Common myeloid progenitor, CD34-positive (primary cell): ENCODE results near the gene SPX.

Experiments
- CTCF ChIA-PET: fragments of 350-600 bp; sonication (Branson Sonifier 250); formaldehyde crosslinking; loops from one replicate; lab custom pipeline; 2021; ENCODE audit warnings: antibody characterized with exemption; lab: Charles Lee
- POLR2A ChIA-PET: fragments of 350-600 bp; sonication (Branson Sonifier 250); formaldehyde crosslinking; loops from one replicate; lab custom pipeline; 2021; ENCODE audit warnings: antibody characterized with exemption; lab: Charles Lee
- DNase-seq, 3 donors: peaks; one replicate each; pipeline versions ENCODE4 v3.0.0 to v3.0.0-alpha.2; 2013
- H3K27ac ChIP-seq, 2 experiments: 1 replicate in 1 of 2; 2 replicates in 1 of 2; pipeline ENCODE4 v1.7.0; 2013; ENCODE audit warnings: inconsistent platforms in 2 of 2, low read length in 2 of 2, mild to moderate bottlenecking in 2 of 2, low read depth in 1 of 2, moderate library complexity in 1 of 2; ENCODE audit not compliant: severe bottlenecking in 2 of 2, insufficient read depth in 1 of 2, poor library complexity in 1 of 2
- H3K27me3 ChIP-seq, 5 experiments: replicated peaks in 2 of 5; 1 replicate in 3 of 5; 2 replicates in 2 of 5; pipeline versions ENCODE4 v1.6.1 to v1.7.0; 2013; ENCODE audit warnings: low read length in 4 of 5, mild to moderate bottlenecking in 2 of 5, moderate library complexity in 2 of 5, inconsistent platforms in 1 of 5; ENCODE audit not compliant: insufficient read depth in 5 of 5, control insufficient read depth in 4 of 5
- H3K36me3 ChIP-seq, 4 experiments: 1 replicate in 2 of 4; 2 replicates in 2 of 4; pipeline versions ENCODE4 v1.6.1 to v1.7.0; 2013; ENCODE audit warnings: low read length in 3 of 4, control low read depth in 1 of 4, mild to moderate bottlenecking in 1 of 4; ENCODE audit not compliant: control insufficient read depth in 4 of 4, insufficient read depth in 4 of 4
- H3K4me1 ChIP-seq, 4 experiments: 1 replicate in 3 of 4; 2 replicates in 1 of 4; pipeline versions ENCODE4 v1.6.1 to v1.7.1; 2013; ENCODE audit warnings: low read length in 3 of 4, mild to moderate bottlenecking in 3 of 4, control low read depth in 1 of 4, inconsistent platforms in 1 of 4, moderate library complexity in 1 of 4; ENCODE audit not compliant: control insufficient read depth in 4 of 4, insufficient read depth in 4 of 4; ENCODE audit errors: control extremely low read depth in 1 of 4
- H3K4me3 ChIP-seq, 7 experiments: 1 replicate in 4 of 7; 2 replicates in 3 of 7; pipeline versions ENCODE4 v1.5.1 to v1.7.0; 2013; ENCODE audit warnings: mild to moderate bottlenecking in 7 of 7, low read length in 6 of 7, moderate library complexity in 6 of 7, inconsistent platforms in 2 of 7, low read depth in 2 of 7, control low read depth in 1 of 7; ENCODE audit not compliant: insufficient read depth in 4 of 7, control insufficient read depth in 1 of 7; ENCODE audit errors: extremely low read depth in 1 of 7
- H3K9me3 ChIP-seq, 5 experiments: 1 replicate in 4 of 5; 2 replicates in 1 of 5; pipeline versions ENCODE4 v1.6.1 to v1.7.1; 2013; ENCODE audit warnings: low read length in 4 of 5, mild to moderate bottlenecking in 2 of 5, inconsistent platforms in 1 of 5, low read depth in 1 of 5, moderate library complexity in 1 of 5; ENCODE audit not compliant: control insufficient read depth in 4 of 5, insufficient read depth in 2 of 5; ENCODE audit errors: control extremely low read depth in 1 of 5
- WGBS: methylation state at CpG from one replicate; pipeline ENCODE4 v1.1.5; 2013; ENCODE audit not compliant: insufficient coverage; 5-methylcytosine and 5-hydroxymethylcytosine counted together

The SPX gene

DNA sequence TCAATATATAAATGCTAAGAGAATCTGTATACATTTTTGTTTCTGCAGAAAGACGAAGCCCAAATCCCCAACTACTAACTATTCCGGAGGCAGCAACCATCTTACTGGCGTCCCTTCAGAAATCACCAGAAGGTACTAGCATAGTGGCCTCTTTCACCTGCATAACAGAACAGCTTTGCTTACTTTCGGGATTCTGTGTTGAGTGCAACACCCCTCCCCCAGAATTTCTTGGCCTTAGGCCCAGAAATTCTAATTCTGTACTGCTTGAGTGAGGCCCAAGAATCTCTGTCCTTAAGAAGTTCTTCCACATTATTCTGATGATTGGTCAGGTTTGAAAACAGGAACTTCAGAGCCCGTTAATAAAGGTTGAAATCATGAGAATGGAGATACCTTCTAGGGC, 2.9 kb downstream of the SPX start:
- peaks cover 5 to 25% (median 22%) of the 10 kb centered on the region in 5 experiments for H3K27me3 ChIP-seq
- CTCF ChIA-PET = no interaction called here
- DNase-seq = no peak
- no peak overlapping the region for H3K4me3 ChIP-seq
- no peak overlapping the region for H3K27ac ChIP-seq
- 81% methylated on average over 4 of the region's 5 CpGs for WGBS
- H3K36me3 ChIP-seq = no peaks in the 10 kb centered on the region
- POLR2A ChIA-PET = no interaction called here
- peaks cover 0 to 12% (median 8%) of the 10 kb centered on the region in 4 experiments for H3K4me1 ChIP-seq
- no peaks in the 10 kb centered on the region for H3K9me3 ChIP-seq

DNA sequence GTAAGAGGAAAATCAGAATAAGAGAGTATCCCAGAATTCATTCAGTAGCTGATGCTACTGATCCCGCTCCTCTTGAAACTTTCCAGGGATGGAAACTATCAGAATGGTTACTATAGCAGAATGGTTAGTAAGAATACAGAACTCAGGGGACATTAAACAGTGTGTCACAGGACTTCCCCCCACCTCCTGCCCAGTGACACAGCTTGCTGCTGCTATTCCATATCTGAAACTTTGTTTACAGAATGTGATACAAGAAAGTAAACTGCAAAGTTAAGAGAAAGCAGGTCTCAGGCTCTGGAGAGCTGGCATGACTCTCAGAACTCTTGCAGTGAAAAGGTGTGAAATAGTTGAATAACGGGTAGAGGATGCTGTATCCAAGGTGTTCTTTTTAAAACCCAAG, 3.4 kb downstream of the SPX start:
- DNase-seq = no peak
- Histone ChIP-seq H3K36me3 (no peaks in the 10 kb centered on the region), H3K27me3 (peaks cover 5 to 25% (median 22%) of the 10 kb centered on the region in 5 experiments), H3K4me1 (peaks cover 0 to 12% (median 8%) of the 10 kb centered on the region in 4 experiments), H3K27ac (no peak overlapping the region), H3K9me3 (no peaks in the 10 kb centered on the region), H3K4me3 (no peak overlapping the region)
- CTCF ChIA-PET = no interaction called here
- 100% methylated on average over 2 of the region's 2 CpGs for WGBS
- POLR2A ChIA-PET = no interaction called here

DNA sequence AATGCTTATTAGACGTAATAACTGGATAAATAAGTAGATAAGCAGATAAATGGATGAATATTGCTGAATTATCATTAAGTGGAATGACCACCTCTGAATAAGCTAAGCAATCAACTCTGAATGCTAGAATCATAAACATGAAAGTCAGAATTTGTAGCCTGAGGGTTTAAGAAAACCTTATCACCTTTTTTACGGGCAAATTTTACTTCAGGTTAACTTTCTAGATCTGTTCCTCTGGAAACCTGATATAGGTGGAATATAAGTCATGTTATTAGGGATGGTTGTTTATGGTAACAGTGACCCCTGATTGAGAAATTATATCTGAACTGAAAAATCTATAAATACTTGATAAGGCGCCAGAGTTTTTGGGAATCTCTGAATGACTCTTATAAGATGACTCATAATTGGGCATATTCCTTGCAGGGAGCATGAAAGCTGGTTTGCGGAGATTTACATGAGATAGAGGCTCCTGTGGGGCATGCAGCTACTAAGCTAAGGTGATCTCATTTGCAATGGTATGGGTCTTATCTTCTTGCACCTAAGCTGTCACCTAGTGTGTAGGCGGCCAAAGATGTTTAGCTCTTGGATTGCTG, 12.1 kb downstream of the SPX start:
- POLR2A ChIA-PET = no interaction called here
- CTCF ChIA-PET = no interaction called here

DNA sequence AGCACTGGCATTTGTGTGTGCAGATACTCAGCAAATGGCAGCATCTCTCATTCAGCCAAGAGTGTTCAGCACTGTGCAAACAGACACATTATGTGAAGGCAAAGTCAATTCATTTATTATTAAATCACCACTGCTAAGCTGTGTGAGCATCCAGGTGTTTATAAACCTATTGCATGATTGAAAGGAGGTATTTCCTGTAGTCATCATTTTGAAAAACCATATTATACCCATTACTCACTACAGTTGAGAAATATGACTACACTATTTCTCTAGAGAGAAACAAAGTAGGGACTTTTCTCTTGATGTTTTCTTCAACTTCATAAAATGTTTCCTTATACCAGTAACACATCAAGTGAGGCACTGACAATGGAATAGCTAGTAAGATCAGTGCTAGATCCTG, 13.7 kb downstream of the SPX start:
- peaks cover 0 to 15% (median 12%) of the 10 kb centered on the region in 4 experiments for H3K4me1 ChIP-seq
- no peaks in the 10 kb centered on the region for H3K9me3 ChIP-seq
- ChIA-PET CTCF (no interaction called here), POLR2A (no interaction called here)
- no peak overlapping the region for H3K4me3 ChIP-seq
- no peaks in the 10 kb centered on the region for H3K36me3 ChIP-seq
- H3K27me3 ChIP-seq = no peaks in the 10 kb centered on the region
- no peak overlapping the region for H3K27ac ChIP-seq
- no peak for DNase-seq

More for the DNA sequence above, 12.1 kb downstream of the SPX start:
- Histone ChIP-seq H3K4me1 (peaks cover 0 to 11% (median 10%) of the 10 kb centered on the region in 4 experiments), H3K4me3 (no peak overlapping the region), H3K36me3 (no peaks in the 10 kb centered on the region), H3K9me3 (no peaks in the 10 kb centered on the region), H3K27me3 (no peaks in the 10 kb centered on the region), H3K27ac (no peak overlapping the region)
- DNase-seq = no peak
- 100% methylated on average over 3 of the region's 5 CpGs for WGBS

DNA sequence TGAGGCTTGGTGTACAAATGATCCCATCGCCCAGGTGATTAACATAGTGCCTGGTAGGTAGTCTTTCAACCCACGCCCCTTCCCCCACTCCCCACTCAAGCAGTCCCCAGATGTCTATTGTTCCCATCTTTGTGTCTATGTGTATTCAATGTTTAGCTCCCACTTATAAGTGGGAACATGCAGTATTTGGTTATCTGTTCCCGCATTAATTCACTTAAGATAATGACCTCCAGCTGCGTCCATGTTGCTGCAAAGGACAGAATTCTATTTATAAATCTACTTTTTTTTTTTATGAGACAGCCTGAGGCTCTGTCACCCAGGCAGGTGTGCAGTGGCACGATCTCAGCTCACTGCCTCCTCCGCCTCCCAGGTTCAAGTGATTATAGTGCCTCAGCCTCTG, 15.7 kb downstream of the SPX start:
- 100% methylated on average over 1 of the region's 6 CpGs for WGBS
- Histone ChIP-seq H3K9me3 (no peaks in the 10 kb centered on the region), H3K27ac (no peak overlapping the region), H3K27me3 (no peaks in the 10 kb centered on the region), H3K4me3 (no peak overlapping the region), H3K4me1 (peaks cover 0 to 15% (median 12%) of the 10 kb centered on the region in 4 experiments), H3K36me3 (no peaks in the 10 kb centered on the region)
- POLR2A ChIA-PET = no interaction called here
- CTCF ChIA-PET = interaction anchor here (1.0 kb wide), 1 partner anchor 32 kb away, joined by 4 read pairs; no protein-coding TSS in a partner anchor
- no peak for DNase-seq

DNA sequence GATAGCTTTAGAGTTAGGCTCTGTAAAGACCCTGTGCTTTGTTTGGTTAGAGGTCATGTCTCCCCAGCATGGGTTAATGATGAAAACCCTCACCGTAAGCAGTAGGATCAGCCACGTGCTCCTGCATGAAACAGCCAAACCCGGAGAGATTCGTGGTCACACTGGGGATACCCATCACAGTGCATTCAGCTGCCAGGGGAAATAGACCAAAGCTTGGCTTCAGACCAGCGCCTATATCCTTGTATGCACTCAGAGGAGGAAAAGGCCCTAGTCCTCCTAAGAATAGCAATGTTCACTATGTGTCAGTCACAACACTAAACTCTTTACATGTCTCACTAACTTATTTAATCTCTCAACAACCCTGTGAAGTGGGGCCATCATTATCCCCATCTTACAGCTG, 16.3 kb downstream of the SPX start:
- POLR2A ChIA-PET = no interaction called here

DNA sequence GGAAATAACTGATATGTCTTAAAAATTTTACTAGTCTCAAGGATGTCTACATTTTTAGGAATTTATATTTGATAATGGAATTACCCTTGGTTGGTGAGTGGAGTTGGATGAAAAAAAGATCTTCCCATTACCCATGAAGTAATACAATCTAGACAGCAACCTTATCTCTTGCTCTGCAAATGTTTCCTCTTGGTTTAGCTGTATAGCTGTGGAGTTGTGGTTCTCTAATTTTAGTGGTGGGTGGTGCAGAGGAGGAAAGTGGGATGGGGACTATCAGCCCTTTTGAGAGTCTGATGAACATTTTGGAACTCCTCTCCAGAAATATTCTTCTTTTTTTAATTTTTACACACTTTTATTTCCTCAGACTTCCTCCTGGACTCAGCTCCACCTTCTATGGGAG, 17.1 kb downstream of the SPX start:
- Histone ChIP-seq H3K4me1 (peaks cover 0 to 15% (median 12%) of the 10 kb centered on the region in 4 experiments), H3K27me3 (no peaks in the 10 kb centered on the region), H3K9me3 (no peaks in the 10 kb centered on the region), H3K36me3 (no peaks in the 10 kb centered on the region), H3K27ac (no peak overlapping the region), H3K4me3 (peak overlapping the region in 2 of 7 experiments; percentile 10 to 31)
- DNase-seq = peak; percentile 24 to 65 (median 45)
- CTCF ChIA-PET = interaction anchor here (1.1 to 1.2 kb wide), 2 partner anchors 10 to 53 kb away, joined by 3 to 4 read pairs; no protein-coding TSS in a partner anchor
- POLR2A ChIA-PET = interaction anchor here (0.6 kb wide), 1 partner anchor 1219 kb away, joined by 3 read pairs; no protein-coding TSS in a partner anchor

More for the DNA sequence above, 16.3 kb downstream of the SPX start:
- CTCF ChIA-PET = interaction anchor here (1.0 to 1.2 kb wide), 3 partner anchors 10 to 52 kb away, joined by 3 to 4 read pairs (median 4); no protein-coding TSS in a partner anchor
- H3K4me3 ChIP-seq = no peak overlapping the region
- H3K4me1 ChIP-seq = peaks cover 0 to 15% (median 12%) of the 10 kb centered on the region in 4 experiments
- WGBS = 3% methylated on average over 5 of the region's 5 CpGs
- peak in 2 of 3 donors; percentile 51 to 61 for DNase-seq
- H3K27ac ChIP-seq = no peak overlapping the region
- no peaks in the 10 kb centered on the region for H3K27me3 ChIP-seq
- no peaks in the 10 kb centered on the region for H3K9me3 ChIP-seq
- H3K36me3 ChIP-seq = no peaks in the 10 kb centered on the region
